ENCODE results near the gene RABGAP1L.

Gene RABGAP1L

GRCh38 chr1:174949645-174950044 lies 790.3 kb downstream of the RABGAP1L start:
- H2BK120ac ChIP-seq (ENCODE audit: insufficient read depth, low read length, poor library complexity) = no peak overlapping the region
- H4K8ac ChIP-seq (ENCODE audit: low read depth, low read length) = no peak overlapping the region
- no peak overlapping the region for H3K4me2 ChIP-seq (ENCODE audit: low read length)
- peaks cover 2% of the 10 kb centered on the region for H3K79me1 ChIP-seq (ENCODE audit: low read length)
- H4K91ac ChIP-seq (ENCODE audit: low read depth, low read length) = no peak overlapping the region
- no peaks in the 10 kb centered on the region for H3K36me3 ChIP-seq (ENCODE audit: control insufficient read depth in 1 of 2, insufficient read depth in 2 of 2, low read length in 2 of 2)
- no peak overlapping the region for H2AFZ ChIP-seq (ENCODE audit: insufficient read depth, low read length, poor library complexity)
- no peak overlapping the region for H2AK5ac ChIP-seq (ENCODE audit: low read length)
- H3K4me1 ChIP-seq (ENCODE audit: control insufficient read depth in 1 of 2, insufficient read depth in 2 of 2, low read length in 2 of 2) = no peaks in the 10 kb centered on the region
- no peaks in the 10 kb centered on the region for H3K27me3 ChIP-seq (ENCODE audit: insufficient read depth, low read length)
- no peak overlapping the region for H3K27ac ChIP-seq (ENCODE audit: low read depth, low read length)
- H2BK12ac ChIP-seq (ENCODE audit: low read length) = no peak overlapping the region
- no peak for DNase-seq
- no peak overlapping the region for H3K4ac ChIP-seq (ENCODE audit: low read depth, low read length)
- H3K18ac ChIP-seq (ENCODE audit: low read length) = no peak overlapping the region
- H3K79me2 ChIP-seq (ENCODE audit: control insufficient read depth, insufficient read depth, low read length, poor library complexity) = no peaks in the 10 kb centered on the region
- H3K9me3 ChIP-seq (ENCODE audit: insufficient read depth, low read depth, low read length) = no peaks in the 10 kb centered on the region
- no peak overlapping the region for H4K12ac ChIP-seq (ENCODE audit: low read depth, low read length)
- no peak overlapping the region for H3K14ac ChIP-seq (ENCODE audit: low read length)
- H3K9ac ChIP-seq (ENCODE audit: low read length) = no peak overlapping the region
- no peak overlapping the region for H3K23ac ChIP-seq (ENCODE audit: low read length)
- no peak overlapping the region for H2BK5ac ChIP-seq (ENCODE audit: low read depth, low read length, poor library complexity)
- H3K4me3 ChIP-seq (ENCODE audit: low read depth, low read length) = no peak overlapping the region

- H2BK12ac ChIP-seq (ENCODE audit: low read length) = no peak overlapping the region
- DNase-seq = peak; percentile 55 to 71
- no peaks in the 10 kb centered on the region for H3K36me3 ChIP-seq (ENCODE audit: control insufficient read depth in 1 of 2, insufficient read depth in 2 of 2, low read length in 2 of 2)
- H3K4me2 ChIP-seq (ENCODE audit: low read length) = no peak overlapping the region
- no peak overlapping the region for H2BK120ac ChIP-seq (ENCODE audit: insufficient read depth, low read length, poor library complexity)
- no peaks in the 10 kb centered on the region for H3K9me3 ChIP-seq (ENCODE audit: insufficient read depth, low read depth, low read length)
- no CpG with 5 or more reads among the region's 11 CpGs for WGBS (ENCODE audit: extremely low coverage, insufficient coverage, insufficient read length)
- no peaks in the 10 kb centered on the region for H3K27me3 ChIP-seq (ENCODE audit: insufficient read depth, low read length)
- no peaks in the 10 kb centered on the region for H3K79me2 ChIP-seq (ENCODE audit: control insufficient read depth, insufficient read depth, low read length, poor library complexity)
- no peak overlapping the region for H3K4me3 ChIP-seq (ENCODE audit: low read depth, low read length)
- no peak overlapping the region for H3K18ac ChIP-seq (ENCODE audit: low read length)
- no peak overlapping the region for H4K12ac ChIP-seq (ENCODE audit: low read depth, low read length)
- H3K14ac ChIP-seq (ENCODE audit: low read length) = no peak overlapping the region
- no peak overlapping the region for H4K91ac ChIP-seq (ENCODE audit: low read depth, low read length)
- no peak overlapping the region for H3K9ac ChIP-seq (ENCODE audit: low read length)
- no peak overlapping the region for H2BK5ac ChIP-seq (ENCODE audit: low read depth, low read length, poor library complexity)
- H3K27ac ChIP-seq (ENCODE audit: low read depth, low read length) = no peak overlapping the region
- H2AFZ ChIP-seq (ENCODE audit: insufficient read depth, low read length, poor library complexity) = no peak overlapping the region
- H3K4me1 ChIP-seq (ENCODE audit: control insufficient read depth in 1 of 2, insufficient read depth in 2 of 2, low read length in 2 of 2) = no peaks in the 10 kb centered on the region
- H3K23ac ChIP-seq (ENCODE audit: low read length) = no peak overlapping the region
- H3K4ac ChIP-seq (ENCODE audit: low read depth, low read length) = no peak overlapping the region
- H4K8ac ChIP-seq (ENCODE audit: low read depth, low read length) = no peak overlapping the region
- peaks cover 2% of the 10 kb centered on the region for H3K79me1 ChIP-seq (ENCODE audit: low read length)
- no peak overlapping the region for H2AK5ac ChIP-seq (ENCODE audit: low read length)
Observed at GRCh38 chr1:174953285-174954072, 794.2 kb downstream of the RABGAP1L start.

- no peak overlapping the region for H2BK12ac ChIP-seq (ENCODE audit: low read length)
- no peak overlapping the region for H3K27ac ChIP-seq (ENCODE audit: low read depth, low read length)
- no peak overlapping the region for H2BK120ac ChIP-seq (ENCODE audit: insufficient read depth, low read length, poor library complexity)
- no peak overlapping the region for H3K14ac ChIP-seq (ENCODE audit: low read length)
- no peaks in the 10 kb centered on the region for H3K36me3 ChIP-seq (ENCODE audit: control insufficient read depth in 1 of 2, insufficient read depth in 2 of 2, low read length in 2 of 2)
- no peak overlapping the region for H2AFZ ChIP-seq (ENCODE audit: insufficient read depth, low read length, poor library complexity)
- no peak overlapping the region for H3K9ac ChIP-seq (ENCODE audit: low read length)
- H4K91ac ChIP-seq (ENCODE audit: low read depth, low read length) = no peak overlapping the region
- H3K79me1 ChIP-seq (ENCODE audit: low read length) = peaks cover 2% of the 10 kb centered on the region
- no peak overlapping the region for H3K4ac ChIP-seq (ENCODE audit: low read depth, low read length)
- H2BK5ac ChIP-seq (ENCODE audit: low read depth, low read length, poor library complexity) = no peak overlapping the region
- H3K4me3 ChIP-seq (ENCODE audit: low read depth, low read length) = no peak overlapping the region
- no peak overlapping the region for H3K23ac ChIP-seq (ENCODE audit: low read length)
- DNase-seq = peak in 1 of 2 donors; percentile 3
- no peak overlapping the region for H3K18ac ChIP-seq (ENCODE audit: low read length)
- H4K12ac ChIP-seq (ENCODE audit: low read depth, low read length) = no peak overlapping the region
- H4K8ac ChIP-seq (ENCODE audit: low read depth, low read length) = no peak overlapping the region
- H3K27me3 ChIP-seq (ENCODE audit: insufficient read depth, low read length) = no peaks in the 10 kb centered on the region
- no peaks in the 10 kb centered on the region for H3K79me2 ChIP-seq (ENCODE audit: control insufficient read depth, insufficient read depth, low read length, poor library complexity)
- no peaks in the 10 kb centered on the region for H3K9me3 ChIP-seq (ENCODE audit: insufficient read depth, low read depth, low read length)
- no peaks in the 10 kb centered on the region for H3K4me1 ChIP-seq (ENCODE audit: control insufficient read depth in 1 of 2, insufficient read depth in 2 of 2, low read length in 2 of 2)
- no peak overlapping the region for H3K4me2 ChIP-seq (ENCODE audit: low read length)
- no peak overlapping the region for H2AK5ac ChIP-seq (ENCODE audit: low read length)
Observed at GRCh38 chr1:174954073-174954460, 794.7 kb downstream of the RABGAP1L start.

- DNase-seq = no peak
- Histone ChIP-seq H2BK5ac (ENCODE audit: low read depth, low read length, poor library complexity) (no peak overlapping the region), H3K9me3 (ENCODE audit: insufficient read depth, low read depth, low read length) (no peaks in the 10 kb centered on the region), H2BK12ac (ENCODE audit: low read length) (no peak overlapping the region), H3K23ac (ENCODE audit: low read length) (no peak overlapping the region), H4K91ac (ENCODE audit: low read depth, low read length) (no peak overlapping the region), H2AFZ (ENCODE audit: insufficient read depth, low read length, poor library complexity) (no peak overlapping the region), H3K79me2 (ENCODE audit: control insufficient read depth, insufficient read depth, low read length, poor library complexity) (no peaks in the 10 kb centered on the region), H3K27ac (ENCODE audit: low read depth, low read length) (no peak overlapping the region), H3K36me3 (ENCODE audit: control insufficient read depth in 1 of 2, insufficient read depth in 2 of 2, low read length in 2 of 2) (no peaks in the 10 kb centered on the region), H3K4me2 (ENCODE audit: low read length) (no peak overlapping the region), H3K4ac (ENCODE audit: low read depth, low read length) (no peak overlapping the region), H4K8ac (ENCODE audit: low read depth, low read length) (no peak overlapping the region), H4K12ac (ENCODE audit: low read depth, low read length) (no peak overlapping the region), H3K79me1 (ENCODE audit: low read length) (peaks cover 2% of the 10 kb centered on the region), H3K27me3 (ENCODE audit: insufficient read depth, low read length) (no peaks in the 10 kb centered on the region), H3K4me3 (ENCODE audit: low read depth, low read length) (no peak overlapping the region), H2BK120ac (ENCODE audit: insufficient read depth, low read length, poor library complexity) (no peak overlapping the region), H3K14ac (ENCODE audit: low read length) (no peak overlapping the region), H3K4me1 (ENCODE audit: control insufficient read depth in 1 of 2, insufficient read depth in 2 of 2, low read length in 2 of 2) (no peaks in the 10 kb centered on the region), H3K18ac (ENCODE audit: low read length) (no peak overlapping the region), H3K9ac (ENCODE audit: low read length) (no peak overlapping the region), H2AK5ac (ENCODE audit: low read length) (no peak overlapping the region)
- no CpG with 5 or more reads among the region's 3 CpGs for WGBS (ENCODE audit: extremely low coverage, insufficient coverage, insufficient read length)
Observed at GRCh38 chr1:174954671-174955669, 795.6 kb downstream of the RABGAP1L start.

Data from trophoblast cell (in vitro differentiated cells and primary cell).